GM18519 (cell line): ENCODE results near the gene CELF2.

Source experiments
- ATAC-seq: cut with Tn5 transposase; IDR thresholded peaks from one replicate; pipeline ENCODE4 v1.9.1; 2021; ENCODE audit warnings: mild to moderate bottlenecking, moderate library complexity; ENCODE audit not compliant: unreplicated experiment, low FRiP score

The CELF2 gene

DNA sequence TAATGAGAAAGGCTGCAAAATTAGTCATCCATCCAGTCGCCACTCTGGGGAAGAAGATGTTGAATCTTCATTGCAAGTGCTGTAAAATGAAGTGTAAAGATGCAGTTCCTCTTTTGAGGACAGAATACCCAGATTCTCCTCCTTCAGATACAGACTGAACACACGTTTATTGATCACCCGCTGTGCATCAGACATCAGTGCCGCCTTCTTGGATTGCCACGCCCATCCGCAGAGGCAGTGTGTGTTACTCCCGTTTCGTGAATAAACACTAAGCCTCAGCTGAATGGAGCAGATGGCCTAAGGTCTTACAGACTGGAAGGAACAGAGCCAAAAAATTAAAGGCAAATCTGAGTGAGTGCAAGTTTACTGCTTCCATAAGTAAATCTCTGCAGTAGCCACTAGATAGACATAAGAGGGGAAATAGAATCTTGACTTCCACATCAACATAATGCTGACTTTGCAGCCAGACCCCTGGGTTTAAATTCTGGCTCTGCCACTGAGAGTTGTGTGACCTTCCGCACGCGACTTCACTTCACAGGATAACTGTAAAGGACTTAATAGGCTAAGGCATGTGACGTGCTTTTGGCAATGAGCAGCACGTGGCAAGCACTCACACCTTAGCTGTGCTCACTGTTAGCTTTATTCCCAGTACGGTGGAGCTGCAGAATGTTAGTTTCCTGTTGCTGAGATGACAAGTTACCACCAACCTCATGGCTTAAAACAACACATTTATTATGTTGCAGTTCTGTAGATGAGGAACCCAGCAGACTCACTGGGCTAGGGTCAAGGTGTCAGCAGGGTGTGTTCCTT is 285.9 kb downstream of the CELF2 start:
- no peak for ATAC-seq

DNA sequence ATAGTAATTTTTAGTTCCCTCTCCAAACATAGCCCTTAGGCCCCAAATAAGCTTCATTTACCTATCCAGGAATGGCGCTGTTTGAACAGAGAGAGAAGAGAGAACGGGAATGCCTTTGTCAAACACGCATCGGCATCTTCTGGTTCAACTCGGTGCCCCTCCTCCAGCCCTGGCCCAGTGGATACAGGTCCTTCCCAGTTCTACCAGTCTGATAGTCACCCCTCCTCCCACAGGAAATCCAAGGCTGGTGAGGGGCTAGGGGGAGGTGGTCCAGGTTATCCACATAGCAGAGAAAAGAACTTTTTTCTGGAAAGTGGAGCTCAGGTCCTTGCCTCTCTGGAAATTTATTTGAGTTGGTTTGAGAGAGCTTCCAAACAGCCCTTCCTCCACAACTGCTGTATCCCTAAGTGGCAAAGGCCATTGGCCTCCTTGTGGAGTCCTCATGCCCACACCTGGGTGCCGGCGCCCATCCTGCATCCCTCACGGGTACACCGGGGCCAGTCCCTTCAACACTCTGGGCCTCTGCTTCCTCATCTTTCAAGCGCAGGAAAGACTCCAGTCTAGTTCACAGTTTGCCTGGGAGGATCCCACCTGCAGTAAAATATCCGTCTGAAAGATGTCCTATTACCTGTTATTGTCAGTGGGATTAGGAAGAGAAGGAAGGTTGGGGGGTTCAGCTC is 287.4 kb downstream of the CELF2 start:
- ATAC-seq = no peak

DNA sequence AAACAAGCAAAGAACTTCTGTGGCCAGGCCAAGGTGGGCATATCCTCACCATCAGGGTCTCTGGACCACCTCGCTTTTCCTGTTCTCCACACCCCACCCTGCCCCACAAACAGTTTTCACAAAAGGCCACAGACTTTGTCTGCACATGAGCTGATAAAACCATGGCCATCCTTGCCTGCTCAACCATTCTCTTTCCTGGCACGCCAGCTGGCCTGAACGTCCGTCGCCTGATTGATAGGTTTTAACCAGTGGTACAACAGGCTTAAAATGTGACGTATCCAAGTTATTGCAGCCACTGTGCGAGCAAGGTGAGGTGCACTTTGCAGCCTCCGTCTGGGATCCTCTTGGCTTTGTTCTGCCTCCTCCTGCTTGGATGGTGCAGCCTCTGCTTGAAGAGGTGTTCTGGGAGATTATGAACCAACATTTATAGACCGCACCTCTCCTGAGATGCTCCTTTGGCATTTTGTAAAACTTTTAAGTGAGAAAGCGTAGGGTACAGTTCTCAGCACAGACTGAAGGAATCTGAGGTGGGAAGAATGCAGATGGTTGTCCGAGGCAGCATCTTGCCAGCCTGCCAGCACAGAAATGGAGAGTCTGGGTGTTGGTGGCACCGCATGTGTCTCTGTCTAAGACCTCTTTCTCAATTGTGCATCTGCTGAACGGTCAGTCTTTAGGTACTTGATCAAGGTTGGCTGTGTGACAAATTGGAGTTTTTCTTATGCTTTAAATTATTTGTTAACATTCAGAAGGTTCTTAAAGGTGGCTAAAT is 288.3 kb downstream of the CELF2 start:
- ATAC-seq = no peak

DNA sequence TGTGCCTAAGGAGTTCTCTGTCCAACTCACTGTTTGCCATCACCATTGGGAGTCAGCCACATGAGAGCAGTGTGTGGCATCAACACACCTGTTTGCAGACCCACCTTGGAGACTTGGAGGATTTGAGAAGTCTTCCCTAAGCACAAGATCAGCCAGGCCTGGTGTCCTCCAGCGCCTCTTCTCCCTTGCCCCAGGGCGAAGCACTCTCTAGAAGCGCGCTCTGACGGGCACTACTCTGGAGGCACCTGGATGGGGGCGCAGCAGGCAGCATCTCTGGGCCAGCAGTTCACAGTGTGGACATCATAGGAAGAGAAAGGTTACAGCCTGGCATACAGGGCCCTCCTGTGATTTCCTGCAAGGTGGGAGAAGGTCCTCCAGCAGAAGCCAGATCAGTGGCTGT is 289.3 kb downstream of the CELF2 start:
- ATAC-seq = no peak

DNA sequence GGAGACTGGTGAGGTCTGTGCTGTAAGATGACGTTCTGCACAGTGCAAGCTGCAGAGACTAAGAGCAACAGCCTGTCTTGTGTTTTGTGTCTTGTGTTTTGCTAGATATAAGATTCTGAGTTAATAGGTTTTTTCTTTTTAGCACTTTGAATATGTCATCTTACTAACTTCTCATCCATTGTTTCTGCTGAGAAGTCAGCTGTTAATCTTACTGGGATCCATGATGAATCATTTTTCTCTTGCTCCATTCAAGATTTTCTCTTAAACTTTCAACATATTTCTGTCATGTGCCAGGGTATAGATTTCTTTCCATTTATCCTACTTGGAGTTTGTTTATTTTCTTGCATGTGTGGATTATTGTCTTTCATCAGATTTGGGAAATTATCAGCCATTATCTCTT is 290.3 kb downstream of the CELF2 start:
- no peak for ATAC-seq

DNA sequence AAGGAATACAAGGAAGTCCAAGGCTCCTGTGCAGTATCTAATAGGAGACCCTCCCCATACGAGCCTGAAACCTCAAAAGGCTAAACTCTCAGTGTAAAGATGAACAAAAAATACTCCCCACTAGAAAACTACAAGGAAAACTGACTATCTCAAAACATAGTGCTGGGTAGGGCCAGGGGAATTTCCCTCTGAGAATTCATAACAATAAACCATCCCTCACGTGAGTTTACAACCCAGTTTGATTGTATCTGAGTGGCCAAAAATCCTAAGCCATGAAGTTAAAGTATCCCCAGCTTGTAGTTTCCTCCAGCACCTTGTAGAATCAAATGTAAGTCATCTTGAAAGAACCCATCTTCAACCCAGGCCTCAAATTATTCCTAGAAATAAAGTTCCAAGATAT is 293.4 kb downstream of the CELF2 start:
- ATAC-seq = no peak

DNA sequence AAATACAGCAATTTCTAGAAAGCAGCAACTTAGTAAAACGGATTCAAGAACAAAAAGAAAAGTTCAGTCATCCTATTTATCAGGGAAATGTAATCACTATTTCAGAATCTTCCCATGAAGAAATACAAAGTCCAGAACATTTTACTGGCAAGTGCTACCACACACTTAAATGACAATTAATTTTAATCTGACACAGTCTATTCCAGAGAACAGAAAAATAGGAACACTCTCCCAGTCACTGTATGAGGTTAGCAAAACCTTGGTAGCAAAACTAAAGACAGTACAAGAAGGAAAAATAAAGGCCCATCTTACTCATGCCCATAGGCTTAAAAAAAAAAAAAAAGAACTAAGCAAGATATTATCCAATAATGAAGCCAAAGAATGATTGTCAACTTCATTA is 295.8 kb downstream of the CELF2 start:
- no peak for ATAC-seq

DNA sequence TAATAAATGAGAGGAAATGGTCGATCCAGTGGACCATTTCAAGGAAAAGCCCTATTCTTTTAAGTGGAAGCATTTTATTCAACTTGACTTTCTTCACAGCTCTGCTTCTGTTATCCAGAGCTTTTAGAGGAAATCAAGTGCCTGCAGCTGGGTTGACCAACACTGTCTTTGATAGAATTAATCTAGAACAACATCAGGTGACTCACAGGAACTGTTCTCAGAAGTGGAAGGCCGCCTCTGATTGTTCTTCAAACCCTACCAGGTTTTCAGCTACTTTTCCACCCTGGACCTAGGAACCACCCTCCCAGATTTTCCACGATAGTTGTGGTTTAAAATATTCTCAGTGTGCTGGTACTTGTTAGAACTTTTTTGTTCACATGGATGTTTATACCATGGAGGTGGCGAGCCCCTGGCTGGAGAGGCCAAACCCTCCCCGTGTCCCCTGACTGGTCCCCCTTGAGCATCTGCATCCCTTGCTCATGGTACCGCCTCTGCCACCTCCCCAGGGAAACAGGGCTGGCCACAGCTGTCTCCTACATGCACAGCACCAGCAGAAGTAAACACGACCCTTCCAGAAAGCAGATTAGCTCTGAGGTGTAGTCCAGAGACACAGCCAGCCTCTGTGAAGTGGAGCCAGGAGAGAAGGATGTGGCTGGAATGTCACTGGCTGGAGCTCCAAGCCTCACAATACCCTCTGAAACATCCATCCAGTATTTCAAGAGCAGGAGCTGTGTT is 300.4 kb downstream of the CELF2 start:
- no peak for ATAC-seq

DNA sequence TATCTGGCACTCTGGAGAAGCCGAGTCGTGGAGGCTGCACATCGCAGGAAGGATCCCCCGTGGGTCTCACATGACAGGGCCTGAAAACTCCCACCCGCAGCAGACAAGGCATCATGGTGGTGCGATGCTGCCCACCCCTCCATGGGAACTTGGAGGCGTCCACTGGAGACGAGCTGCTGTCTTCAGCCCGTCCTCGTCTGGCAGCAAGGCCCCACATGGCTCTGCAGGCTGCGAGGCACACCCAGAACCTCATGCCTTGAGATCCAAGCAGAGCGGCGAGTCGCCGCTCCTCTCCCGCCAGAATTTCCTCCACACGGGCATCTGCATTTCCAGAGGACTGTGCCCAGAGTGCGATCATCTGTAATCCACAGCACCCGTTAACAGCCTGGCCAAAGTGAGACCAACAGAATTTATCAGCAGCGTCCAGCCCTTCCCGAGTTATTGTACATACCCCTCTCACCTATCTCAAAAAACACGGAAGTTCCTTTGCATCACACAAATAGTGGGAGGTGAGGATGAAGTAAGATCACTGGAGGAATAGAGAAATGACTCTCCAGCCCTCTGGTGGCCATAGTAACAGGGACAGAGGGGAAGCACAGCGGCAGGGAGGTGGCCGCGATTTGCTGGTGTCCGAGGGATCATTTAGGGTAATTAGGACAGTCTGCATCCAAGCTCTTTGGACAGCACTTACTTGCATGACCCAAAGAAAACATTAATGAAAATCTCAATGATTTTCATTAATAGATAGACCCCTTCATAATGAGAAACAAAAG is 301.3 kb downstream of the CELF2 start:
- ATAC-seq = no peak

DNA sequence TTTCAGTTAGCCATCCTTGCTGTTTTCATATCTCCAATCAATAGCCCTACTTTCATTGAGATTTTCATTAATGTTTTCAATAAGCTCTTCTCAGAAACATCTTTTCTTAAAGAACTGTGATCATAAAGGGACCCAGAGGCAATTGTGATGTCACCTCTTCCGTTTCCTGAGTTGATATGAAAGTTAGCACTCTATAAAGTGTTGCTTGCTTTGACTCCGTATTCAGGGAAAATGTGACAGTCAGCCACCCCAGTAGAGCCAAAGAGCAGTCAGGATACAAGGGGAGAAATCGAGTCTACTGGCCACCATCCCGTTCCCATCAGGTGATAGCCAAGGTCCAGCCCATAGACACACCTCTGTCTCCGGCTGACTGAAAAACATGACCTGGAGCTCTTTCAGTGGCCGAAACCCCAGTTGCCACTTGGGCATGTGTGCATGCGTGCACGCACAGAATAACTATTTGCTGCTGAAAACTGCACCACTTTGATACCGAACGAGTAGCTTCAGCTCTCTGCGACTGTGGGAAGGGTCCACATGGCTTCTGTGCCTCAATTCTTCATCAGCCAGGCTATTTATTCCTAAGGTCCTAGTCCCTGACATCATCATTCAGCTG is 302.4 kb downstream of the CELF2 start:
- ATAC-seq = no peak

DNA sequence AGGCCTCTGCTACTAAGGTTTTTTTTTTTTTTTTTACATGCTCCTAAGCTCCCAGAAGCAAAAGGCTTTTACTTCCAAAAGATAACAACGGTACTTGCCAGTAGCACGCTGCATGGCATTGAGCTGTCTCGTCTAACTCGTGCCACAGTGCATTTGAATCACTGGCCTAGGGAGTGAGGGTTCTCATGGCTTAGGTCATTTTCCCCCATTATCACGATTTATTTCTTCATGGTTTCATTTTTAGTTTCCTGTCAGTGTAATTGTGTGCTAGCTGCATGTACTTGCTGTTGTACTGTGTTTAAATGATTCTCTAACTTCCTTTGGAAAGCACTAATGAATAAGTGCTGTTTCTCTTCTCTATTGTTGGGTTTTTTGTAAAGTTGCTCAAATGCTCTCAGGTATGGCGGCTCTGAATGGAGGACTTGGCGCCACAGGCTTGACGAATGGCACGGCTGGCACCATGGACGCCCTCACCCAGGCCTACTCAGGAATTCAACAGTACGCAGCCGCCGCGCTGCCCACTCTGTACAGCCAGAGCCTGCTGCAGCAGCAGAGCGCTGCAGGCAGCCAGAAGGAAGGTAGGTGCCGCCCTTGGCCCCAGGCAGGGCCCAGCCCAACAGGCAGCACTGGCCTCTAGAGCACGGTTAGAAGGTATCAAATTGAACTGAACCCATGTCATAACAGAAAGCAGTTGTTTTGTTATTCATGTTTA is 303.3 kb downstream of the CELF2 start:
- ATAC-seq = no peak

DNA sequence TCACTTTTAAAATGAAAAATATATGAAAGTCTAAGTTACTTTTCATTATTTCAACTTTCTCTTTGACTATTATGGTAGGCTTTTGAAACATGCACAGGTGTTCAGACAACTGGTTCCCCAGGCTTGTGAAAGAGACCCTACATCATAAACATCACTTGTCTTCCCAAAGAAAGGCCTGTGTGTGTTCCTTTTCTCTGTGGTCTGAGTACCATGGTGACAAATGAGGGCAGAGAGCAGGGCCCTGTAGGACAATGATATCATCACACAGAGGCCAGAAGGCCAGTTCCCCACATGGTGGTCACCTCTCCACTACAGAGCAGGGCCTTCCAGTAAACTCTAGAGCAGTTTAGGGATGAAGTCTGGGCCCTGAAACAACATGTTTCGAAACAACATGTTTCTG is 305.0 kb downstream of the CELF2 start:
- no peak for ATAC-seq

DNA sequence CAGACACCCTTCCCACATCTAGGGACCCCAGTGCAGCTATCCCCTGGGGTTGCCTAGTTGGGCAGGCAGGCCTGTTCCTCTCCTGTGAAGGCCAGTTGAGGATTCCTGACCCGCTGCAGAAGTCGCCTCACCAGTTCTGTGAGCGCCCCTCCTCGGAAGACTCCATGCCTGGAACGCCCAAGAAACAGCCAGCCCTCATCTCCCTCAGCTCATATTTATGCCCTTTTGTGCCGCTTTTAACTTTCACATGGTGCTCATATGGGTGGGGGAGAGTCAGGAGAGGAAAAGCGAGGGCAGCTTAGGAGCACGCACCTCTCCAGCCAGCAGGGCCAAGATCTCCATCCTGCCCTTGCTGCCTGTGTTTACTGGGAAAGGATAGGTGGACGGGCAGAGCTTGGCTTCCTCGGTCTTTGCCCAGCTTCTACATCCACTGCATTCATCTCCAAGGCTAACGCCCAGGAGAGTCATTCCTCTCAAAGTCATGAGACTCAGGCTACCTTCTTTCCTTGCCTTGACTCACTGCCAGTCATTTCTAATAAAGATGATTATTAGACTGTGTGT is 307.2 kb downstream of the CELF2 start:
- ATAC-seq = no peak

DNA sequence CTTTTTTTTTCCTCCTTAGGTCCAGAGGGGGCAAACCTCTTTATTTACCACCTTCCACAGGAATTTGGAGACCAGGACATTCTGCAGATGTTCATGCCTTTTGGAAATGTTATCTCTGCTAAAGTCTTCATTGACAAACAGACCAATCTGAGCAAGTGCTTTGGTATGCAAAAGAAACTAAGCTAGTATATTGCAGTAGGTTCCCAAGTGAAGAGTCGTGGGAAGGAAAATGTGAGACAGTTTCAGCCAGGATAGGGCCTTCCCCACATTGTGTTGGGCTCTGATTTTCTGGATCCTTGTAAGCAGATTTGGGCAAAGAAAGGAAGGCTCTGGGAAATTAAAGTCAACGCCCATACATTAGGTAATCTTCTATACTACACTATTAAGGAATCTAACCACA is 308.1 kb downstream of the CELF2 start:
- ATAC-seq = no peak

DNA sequence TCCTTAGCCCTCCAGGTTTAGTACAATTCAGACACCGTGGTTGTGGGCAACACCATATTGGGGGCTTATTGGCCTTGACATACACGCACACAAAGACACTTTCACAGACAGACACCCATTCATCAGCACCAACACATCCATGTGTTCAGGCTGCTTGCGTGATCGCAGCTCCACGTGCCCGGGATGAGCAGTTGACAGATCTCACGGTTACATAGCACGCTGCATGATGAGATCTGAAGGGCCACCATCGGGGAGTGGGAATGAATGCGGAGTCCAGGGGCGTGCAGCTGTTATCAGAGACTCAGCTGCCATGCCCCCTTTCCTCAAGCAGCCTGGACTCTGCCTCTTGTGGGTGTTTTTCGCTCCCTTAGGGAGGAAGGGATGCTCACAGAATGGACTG is 308.6 kb downstream of the CELF2 start:
- no peak for ATAC-seq

DNA sequence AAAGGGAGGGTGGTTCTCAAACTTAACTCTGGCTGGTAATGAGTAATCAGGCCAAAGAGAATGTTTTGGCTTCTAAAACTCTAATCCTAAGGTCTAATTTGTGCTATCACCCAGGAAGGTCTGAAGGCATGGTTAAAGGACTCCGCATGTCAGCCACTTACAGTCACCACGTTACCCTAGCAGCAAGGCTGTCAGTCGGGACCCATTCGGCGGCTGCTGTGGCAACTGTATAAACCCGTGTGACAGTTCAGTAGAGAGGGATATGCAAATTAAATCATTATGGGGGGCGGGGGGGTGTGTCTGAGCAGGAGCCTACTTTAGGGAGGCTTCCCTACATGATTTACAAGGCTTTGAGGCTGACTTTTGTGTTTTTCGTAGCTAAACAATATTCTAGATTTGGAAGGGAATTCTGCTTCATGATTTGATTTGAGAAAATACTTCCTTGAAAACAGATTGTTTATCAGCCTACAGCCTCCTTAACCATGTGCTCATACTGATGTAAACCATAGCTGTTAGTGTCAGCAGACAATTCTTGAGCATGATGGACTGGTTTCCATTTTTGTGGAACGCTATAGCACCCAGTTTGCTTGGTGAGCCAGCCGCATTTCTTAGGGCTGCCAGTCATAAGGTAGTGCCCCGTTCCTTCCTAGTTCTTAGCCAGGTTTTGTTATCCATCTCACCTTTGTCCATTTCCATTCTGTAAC is 309.4 kb downstream of the CELF2 start:
- ATAC-seq = no peak

DNA sequence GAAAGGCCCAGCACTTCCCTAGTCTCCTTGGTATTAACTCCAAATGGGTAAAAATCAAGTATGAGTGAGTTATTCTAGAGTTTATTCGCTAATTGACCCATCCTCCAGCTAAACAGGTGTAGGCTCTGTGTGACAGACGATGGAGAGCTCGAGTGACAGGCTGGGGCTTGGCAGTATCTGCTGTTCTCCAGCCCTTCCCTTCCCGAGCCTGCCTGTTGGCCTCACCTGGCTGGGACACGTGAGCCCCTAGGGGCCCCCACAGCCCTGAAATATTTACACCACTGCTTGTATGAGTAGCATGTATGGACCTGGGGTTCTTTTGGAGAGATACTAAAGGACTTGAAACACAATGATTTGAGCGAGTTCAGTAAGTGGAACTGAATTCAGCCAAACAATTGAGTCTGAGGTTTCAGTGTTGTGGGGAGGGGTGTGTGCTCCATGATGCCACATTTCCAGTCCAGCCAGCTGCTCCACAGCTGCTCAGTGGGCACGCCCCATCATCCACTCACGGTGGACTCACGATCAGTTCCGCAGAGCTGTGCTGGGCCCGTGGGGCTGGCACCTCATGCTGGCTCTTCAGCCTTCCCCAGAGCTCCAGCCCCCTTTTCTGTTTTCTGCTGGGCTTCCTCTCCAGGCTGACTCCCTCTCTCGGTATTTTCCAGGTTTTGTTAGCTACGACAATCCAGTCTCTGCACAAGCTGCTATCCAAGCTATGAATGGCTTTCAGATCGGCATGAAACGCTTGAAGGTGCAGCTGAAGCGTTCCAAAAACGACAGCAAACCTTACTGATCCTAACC is 310.8 kb downstream of the CELF2 start:
- ATAC-seq = no peak
